Activated CD4-positive, alpha-beta T cell treated with anti-CD3 and anti-CD28 coated beads, Interleukin-2, amount 10 ng/mL, durations not matched to agents 7 days and 5 days (primary cell): ENCODE results near the gene C4BPB. TPM values are rescaled to one million over a fixed set of nuclear protein-coding genes. Genes with fewer than 3 reads are reported as not detected.
"Not testable (repeated sequence)": the region's sequence is repeated elsewhere in the genome, so short reads cannot be mapped to it uniquely, and the experiment has no call there.

Experiments
- CTCF ChIA-PET: fragments of 350-600 bp; sonication (Branson Sonifier 250); formaldehyde crosslinking; loops from one replicate; lab custom pipeline; 2021; ENCODE audit warnings: antibody characterized with exemption; lab: Charles Lee
- POLR2A ChIA-PET: fragments of 350-600 bp; sonication (Branson Sonifier 250); formaldehyde crosslinking; loops from one replicate; lab custom pipeline; 2021; ENCODE audit warnings: antibody characterized with exemption; lab: Charles Lee
- DNase-seq: peaks from one replicate; pipeline ENCODE4 v3.0.0-alpha.2; 2020
- H3K27ac Mint-ChIP-seq: one replicate; pipeline ENCODE4 v1.8.0; 2021; ENCODE audit warnings: mild to moderate bottlenecking, moderate library complexity, mixed read lengths
- H3K27me3 Mint-ChIP-seq: one replicate; pipeline ENCODE4 v1.8.0; 2021; ENCODE audit warnings: mixed read lengths
- H3K36me3 Mint-ChIP-seq: one replicate; pipeline ENCODE4 v1.8.0; 2021; ENCODE audit warnings: low read depth, mixed read lengths
- H3K4me1 Mint-ChIP-seq: one replicate; pipeline ENCODE4 v1.8.0; 2021; ENCODE audit warnings: mixed read lengths
- H3K4me3 Mint-ChIP-seq: one replicate; pipeline ENCODE4 v1.8.0; 2021; ENCODE audit warnings: mild to moderate bottlenecking, moderate library complexity, mixed read lengths
- H3K9me3 Mint-ChIP-seq: one replicate; pipeline ENCODE4 v1.8.0; 2021; ENCODE audit warnings: mixed read lengths
- total RNA-seq, 2 experiments: library from RNA; stranded (reverse); gene quantifications; one replicate each; pipeline ENCODE4 v1.2.3, GENCODE V29; 2021

Gene C4BPB, protein sequence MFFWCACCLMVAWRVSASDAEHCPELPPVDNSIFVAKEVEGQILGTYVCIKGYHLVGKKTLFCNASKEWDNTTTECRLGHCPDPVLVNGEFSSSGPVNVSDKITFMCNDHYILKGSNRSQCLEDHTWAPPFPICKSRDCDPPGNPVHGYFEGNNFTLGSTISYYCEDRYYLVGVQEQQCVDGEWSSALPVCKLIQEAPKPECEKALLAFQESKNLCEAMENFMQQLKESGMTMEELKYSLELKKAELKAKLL
- 1 to 10 TPM; 2.1 to 3.1 TPM for total RNA-seq

DNA sequence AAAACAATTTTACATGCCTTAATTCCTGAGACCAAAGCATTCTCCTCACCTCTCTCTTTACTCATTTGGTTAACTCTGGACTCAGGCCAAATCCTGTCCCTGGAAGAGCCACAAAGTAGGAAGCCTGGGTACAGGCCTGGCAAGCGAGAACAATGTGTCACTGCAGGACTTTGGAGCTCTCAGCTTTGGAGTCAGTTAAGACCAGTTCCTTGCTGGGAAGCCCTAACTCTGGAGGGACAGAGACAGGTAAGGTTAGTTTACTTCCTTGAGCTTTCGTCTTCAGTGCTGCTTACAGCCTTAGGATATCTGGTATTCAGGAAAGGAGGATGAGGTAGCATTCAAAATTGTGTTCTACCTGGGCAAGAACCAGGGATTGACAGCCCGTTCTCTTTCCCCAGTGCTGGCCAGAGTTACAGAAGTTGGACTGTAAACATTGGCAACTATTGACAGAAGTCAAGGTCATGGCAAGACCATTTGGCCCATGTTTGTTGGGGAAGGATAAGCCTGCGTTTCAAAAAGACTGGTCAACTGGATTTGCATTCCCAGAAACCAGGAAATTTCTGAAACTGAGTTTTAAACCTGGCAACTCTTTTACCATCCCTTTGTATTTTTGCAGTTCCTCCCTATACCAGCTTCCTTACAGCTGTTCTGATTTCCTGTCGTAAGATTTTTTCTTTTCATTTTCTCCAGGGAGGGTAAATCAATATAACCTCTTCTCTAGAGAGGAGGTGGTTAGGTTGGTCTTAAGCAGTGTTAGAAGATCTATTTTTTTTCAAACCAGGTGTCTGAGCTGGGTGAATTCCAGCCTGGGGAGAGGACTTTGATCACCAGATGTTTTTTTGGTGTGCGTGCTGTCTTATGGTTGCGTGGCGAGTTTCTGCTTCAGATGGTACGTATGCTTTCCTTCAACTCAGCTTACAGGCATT, at the start of gene C4BPB:
Gene C4BPB, plus strand, starts transcription at position 160 of the 926 bp plus-strand sequence. Its CDS starts 672 bp downstream, at position 832.
- no peaks in the 10 kb centered on the region for H3K9me3 Mint-ChIP-seq
- ChIA-PET CTCF (interaction anchor here (0.8 kb wide), 1 partner anchor 32 kb away, joined by 4 read pairs; no protein-coding TSS in a partner anchor), POLR2A (interaction anchor here (0.6 kb wide), 1 partner anchor 164 kb away, joined by 3 read pairs; no protein-coding TSS in a partner anchor)
- peak; percentile 37 for DNase-seq
- peaks cover 42% of the 10 kb centered on the region for H3K4me1 Mint-ChIP-seq
- H3K4me3 Mint-ChIP-seq: peak within 1 kb of the TSS; percentile 70
- H3K36me3 Mint-ChIP-seq: peaks cover 4% of the 10 kb centered on the region
- H3K27ac Mint-ChIP-seq: peak within 1 kb of the TSS; percentile 87
- H3K27me3 Mint-ChIP-seq: peaks cover 2% of the 10 kb centered on the region

GRCh38 chr1:207039380-207040180, 49.1 kb upstream of the C4BPB start:
- peaks cover 4% of the 10 kb centered on the region for H3K27me3 Mint-ChIP-seq
- DNase-seq: no peak
- POLR2A ChIA-PET: interaction anchor here (0.7 kb wide), 1 partner anchor 403 kb away, joined by 4 read pairs; no protein-coding TSS in a partner anchor
- H3K4me1 Mint-ChIP-seq: peaks cover 8% of the 10 kb centered on the region
- no peak overlapping the region for H3K4me3 Mint-ChIP-seq
- CTCF ChIA-PET: interaction anchor here (0.7 to 1.8 kb wide), 3 partner anchors 10 to 21 kb away, joined by 3 to 8 read pairs (median 5); no protein-coding TSS in a partner anchor
- peaks cover 4% of the 10 kb centered on the region for H3K9me3 Mint-ChIP-seq
- H3K36me3 Mint-ChIP-seq: peaks cover 13% of the 10 kb centered on the region
- no peak overlapping the region for H3K27ac Mint-ChIP-seq

DNA sequence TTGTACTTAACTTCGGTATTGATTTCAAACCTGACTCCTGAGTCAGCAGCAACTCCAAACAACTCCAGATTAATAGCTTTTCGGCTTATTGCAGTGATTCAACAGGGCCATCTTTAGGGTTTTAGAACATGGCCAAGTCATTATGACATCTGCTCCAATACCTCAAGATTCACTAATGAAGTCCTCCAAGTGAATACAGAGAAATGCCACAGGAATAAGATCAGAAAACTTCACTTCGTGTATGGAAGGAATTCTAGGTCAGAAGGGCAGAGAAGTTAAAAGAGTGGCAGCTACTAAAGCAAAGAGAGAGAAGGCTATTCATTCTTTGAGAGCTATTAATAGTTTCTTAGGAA, 48.5 kb upstream of the C4BPB start:
- Mint-ChIP-seq H3K27ac (no peak overlapping the region), H3K4me3 (no peak overlapping the region), H3K4me1 (peaks cover 11% of the 10 kb centered on the region), H3K9me3 (peaks cover 4% of the 10 kb centered on the region), H3K36me3 (peaks cover 19% of the 10 kb centered on the region), H3K27me3 (peaks cover 4% of the 10 kb centered on the region)
- ChIA-PET POLR2A (interaction anchor here (0.7 kb wide), 1 partner anchor 404 kb away, joined by 4 read pairs; no protein-coding TSS in a partner anchor), CTCF (interaction anchor here (0.7 to 1.8 kb wide), 4 partner anchors 9 to 21 kb away, joined by 3 to 8 read pairs (median 4); partner anchors contain the start of gene YOD1)
- DNase-seq: no peak

DNA sequence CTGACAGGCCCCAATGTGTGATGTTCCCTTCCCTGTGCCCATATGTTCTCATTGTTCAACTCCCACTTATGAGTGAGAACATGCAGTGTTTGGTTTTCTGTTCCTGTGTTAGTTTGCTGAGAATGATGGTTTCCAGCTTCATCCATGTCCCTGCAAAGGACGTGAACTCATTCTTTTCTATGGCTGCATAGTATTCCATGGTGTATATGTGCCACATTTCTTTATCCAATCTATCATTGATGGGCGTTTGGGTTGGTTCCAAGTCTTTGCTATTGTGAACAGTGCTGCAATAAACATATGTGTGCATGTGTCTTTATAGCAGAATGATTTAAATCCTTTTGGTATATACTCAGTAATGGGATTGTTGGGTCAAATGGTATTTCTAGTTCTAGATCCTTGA, 47.3 kb upstream of the C4BPB start:
- CTCF ChIA-PET: interaction anchor here (1.6 kb wide), 1 partner anchor 9 kb away, joined by 5 read pairs; the partner anchor contains the start of gene C1orf116
- H3K9me3 Mint-ChIP-seq, H3K4me3 Mint-ChIP-seq, DNase-seq, H3K27ac Mint-ChIP-seq, POLR2A ChIA-PET, H3K27me3 Mint-ChIP-seq: not testable (repeated sequence)
- Mint-ChIP-seq H3K4me1 (peaks cover 16% of the 10 kb centered on the region), H3K36me3 (peaks cover 26% of the 10 kb centered on the region)

DNA sequence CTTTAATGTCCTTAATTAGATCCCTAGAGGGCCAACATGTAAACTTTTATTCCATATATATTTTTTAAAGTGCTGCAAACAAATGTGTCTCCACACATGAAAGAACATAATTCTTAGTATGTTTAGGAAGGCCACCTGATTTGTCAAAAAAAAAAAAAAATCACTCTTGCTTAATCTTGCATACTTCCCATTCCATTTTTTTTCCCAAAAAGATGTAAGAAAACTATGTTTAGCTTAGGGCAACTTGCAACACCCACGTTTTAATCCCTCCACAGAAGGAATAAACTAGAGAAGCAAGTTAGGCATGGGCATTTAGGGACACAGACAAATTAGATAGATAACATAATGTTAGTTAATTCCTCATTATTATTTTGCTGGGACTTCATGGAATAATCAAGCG, 43.2 kb upstream of the C4BPB start:
- peaks cover 4% of the 10 kb centered on the region for H3K9me3 Mint-ChIP-seq
- peaks cover 45% of the 10 kb centered on the region for H3K4me1 Mint-ChIP-seq
- H3K27me3 Mint-ChIP-seq: no peaks in the 10 kb centered on the region
- peaks cover 53% of the 10 kb centered on the region for H3K36me3 Mint-ChIP-seq
- H3K27ac Mint-ChIP-seq: no peak overlapping the region
- no peak for DNase-seq
- ChIA-PET CTCF (interaction anchor here (1.2 kb wide), 1 partner anchor 13 kb away, joined by 4 read pairs; the partner anchor contains the start of gene C1orf116), POLR2A (no interaction called here)
- H3K4me3 Mint-ChIP-seq: no peak overlapping the region

DNA sequence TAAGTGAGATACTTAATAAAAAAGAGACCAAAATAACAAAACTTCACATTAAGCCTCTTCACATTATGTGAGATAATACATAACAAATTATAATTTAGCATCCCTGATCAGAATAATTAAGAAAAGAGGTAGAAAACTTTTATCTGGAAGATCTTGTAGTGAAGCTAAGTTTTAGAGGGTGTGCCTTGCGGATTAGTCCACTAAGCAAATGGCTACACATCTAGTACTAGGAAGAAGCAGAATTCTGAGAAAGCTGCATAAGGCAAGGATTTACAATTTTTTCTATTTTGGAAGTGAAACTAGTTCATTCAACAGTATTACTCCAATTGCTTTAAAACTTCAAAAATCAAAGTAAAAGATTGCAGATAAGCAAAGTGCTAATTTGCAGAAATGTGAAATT, 41.2 kb upstream of the C4BPB start:
- H3K27ac Mint-ChIP-seq: no peak overlapping the region
- peaks cover 55% of the 10 kb centered on the region for H3K36me3 Mint-ChIP-seq
- DNase-seq: no peak
- H3K4me1 Mint-ChIP-seq: peaks cover 60% of the 10 kb centered on the region
- ChIA-PET POLR2A (no interaction called here), CTCF (interaction anchor here (0.6 to 1.1 kb wide), 3 partner anchors 16 to 119 kb away, joined by 3 to 4 read pairs (median 3); no protein-coding TSS in a partner anchor)
- no peaks in the 10 kb centered on the region for H3K27me3 Mint-ChIP-seq
- H3K4me3 Mint-ChIP-seq: no peak overlapping the region
- H3K9me3 Mint-ChIP-seq: peaks cover 9% of the 10 kb centered on the region

- Mint-ChIP-seq H3K27me3 (no peaks in the 10 kb centered on the region), H3K4me3 (no peak overlapping the region), H3K4me1 (peaks cover 60% of the 10 kb centered on the region), H3K9me3 (peaks cover 9% of the 10 kb centered on the region), H3K36me3 (peaks cover 51% of the 10 kb centered on the region), H3K27ac (no peak overlapping the region)
- ChIA-PET POLR2A (interaction anchor here (0.6 to 0.7 kb wide), 2 partner anchors 21 to 26 kb away, joined by 3 read pairs; no protein-coding TSS in a partner anchor), CTCF (interaction anchor here (0.6 to 0.7 kb wide), 2 partner anchors 23 to 119 kb away, joined by 3 to 4 read pairs; no protein-coding TSS in a partner anchor)
- no peak for DNase-seq
Observed at GRCh38 chr1:207048041-207048440, 40.6 kb upstream of the C4BPB start.

GRCh38 chr1:207049054-207049453, 39.6 kb upstream of the C4BPB start:
- H3K36me3 Mint-ChIP-seq: peaks cover 45% of the 10 kb centered on the region
- H3K27ac Mint-ChIP-seq: no peak overlapping the region
- no peak overlapping the region for H3K4me3 Mint-ChIP-seq
- no peak for DNase-seq
- H3K4me1 Mint-ChIP-seq: peaks cover 66% of the 10 kb centered on the region
- POLR2A ChIA-PET: no interaction called here
- H3K9me3 Mint-ChIP-seq: peaks cover 9% of the 10 kb centered on the region
- H3K27me3 Mint-ChIP-seq: peaks cover 2% of the 10 kb centered on the region
- CTCF ChIA-PET: interaction anchor here (1.7 to 2.2 kb wide), 3 partner anchors 9 to 15 kb away, joined by 8 to 14 read pairs (median 9); partner anchors contain the start of gene C1orf116

GRCh38 chr1:207049514-207049913, 39.1 kb upstream of the C4BPB start:
- Mint-ChIP-seq H3K9me3 (peaks cover 9% of the 10 kb centered on the region), H3K27ac (no peak overlapping the region), H3K4me1 (peaks cover 68% of the 10 kb centered on the region), H3K4me3 (peak overlapping the region; percentile 93), H3K27me3 (peaks cover 2% of the 10 kb centered on the region), H3K36me3 (peaks cover 44% of the 10 kb centered on the region)
- ChIA-PET POLR2A (no interaction called here), CTCF (interaction anchor here (0.9 to 2.2 kb wide), 9 partner anchors 9 to 136 kb away, joined by 3 to 14 read pairs (median 6); partner anchors contain the start of gene C1orf116)
- DNase-seq: no peak

DNA sequence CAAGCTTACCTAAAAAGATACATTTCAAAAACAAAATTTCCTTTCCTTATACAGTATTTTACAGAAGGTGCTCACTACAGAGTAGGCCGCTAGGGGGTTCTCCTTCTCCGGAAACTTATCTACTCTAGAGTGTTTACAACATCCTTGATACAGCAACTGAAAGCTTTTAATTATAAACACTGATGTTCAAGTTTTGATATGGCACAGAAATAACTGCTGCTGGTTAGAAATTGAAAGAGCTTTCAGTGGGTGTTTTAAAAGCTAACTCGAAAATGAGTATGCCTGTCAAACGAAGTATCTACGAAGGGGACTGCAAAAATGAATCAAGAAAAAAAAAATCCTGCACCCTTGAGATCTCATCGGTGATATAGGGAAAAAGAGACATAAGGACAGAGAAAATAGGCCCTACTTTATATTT, 38.7 kb upstream of the C4BPB start:
- Mint-ChIP-seq H3K36me3 (peaks cover 39% of the 10 kb centered on the region), H3K27me3 (peaks cover 4% of the 10 kb centered on the region), H3K4me1 (peaks cover 70% of the 10 kb centered on the region), H3K9me3 (peaks cover 9% of the 10 kb centered on the region), H3K4me3 (peak overlapping the region; percentile 93), H3K27ac (peak overlapping the region; percentile 94)
- peak; percentile 72 for DNase-seq
- POLR2A ChIA-PET: no interaction called here
- CTCF ChIA-PET: interaction anchor here (0.5 to 2.2 kb wide), 10 partner anchors 9 to 418 kb away, joined by 3 to 14 read pairs (median 6); partner anchors contain the start of gene C1orf116

DNA sequence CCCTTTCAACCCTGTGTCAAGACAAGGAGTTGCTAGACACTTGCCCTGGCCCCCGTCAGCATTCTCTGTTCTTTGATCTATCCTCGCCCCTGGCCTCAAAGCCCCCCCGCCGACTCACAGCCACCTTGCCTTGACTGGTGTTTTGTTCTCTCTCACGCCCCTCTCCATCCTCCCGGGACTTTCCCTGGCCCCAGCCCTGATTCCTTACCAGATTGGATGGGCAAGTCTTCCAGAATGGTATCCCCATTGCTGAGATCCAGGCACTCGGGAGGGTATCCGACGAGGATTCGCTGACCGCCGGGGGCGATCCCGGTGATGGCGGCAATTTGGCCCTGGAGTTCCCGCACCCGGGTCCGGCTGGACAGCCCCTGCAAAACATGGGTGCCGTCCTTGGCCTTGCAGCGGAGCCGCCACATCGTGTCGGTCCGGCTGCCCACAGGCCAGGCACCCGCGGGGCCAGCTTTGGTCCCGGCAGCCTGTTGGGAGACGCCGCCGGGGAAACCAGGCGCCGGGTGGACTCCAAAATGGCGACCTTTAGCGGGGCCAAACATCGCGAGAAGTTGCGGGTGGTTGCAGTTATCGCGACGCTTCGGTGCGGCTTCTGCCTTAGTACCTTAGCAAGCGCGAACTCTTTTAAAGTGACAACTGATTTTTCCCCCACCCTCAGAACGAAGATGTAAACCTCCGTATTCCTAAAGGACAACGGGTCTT, 38.0 kb upstream of the C4BPB start:
- Mint-ChIP-seq H3K27ac (peak overlapping the region; percentile 94), H3K4me1 (peaks cover 70% of the 10 kb centered on the region), H3K4me3 (peak overlapping the region; percentile 93), H3K9me3 (peaks cover 9% of the 10 kb centered on the region), H3K36me3 (peaks cover 34% of the 10 kb centered on the region), H3K27me3 (peaks cover 7% of the 10 kb centered on the region)
- CTCF ChIA-PET: interaction anchor here (0.5 to 2.2 kb wide), 11 partner anchors 8 to 417 kb away, joined by 3 to 14 read pairs (median 6); partner anchors contain the start of gene C1orf116
- peak; percentile 93 for DNase-seq
- POLR2A ChIA-PET: no interaction called here
